Esophagus mucosa (tissue), 1 donor: Measurements from ENCODE around the gene GJC1. TPM values are rescaled to one million over a fixed set of nuclear protein-coding genes. Genes with fewer than 3 reads are reported as not detected.
"Not testable (repeated sequence)": the region's sequence is repeated elsewhere in the genome, so short reads cannot be mapped to it uniquely, and the experiment has no call there.

Experiments used
- ATAC-seq: fragments of 200-7000 bp; cut with Tn5 transposase; one replicate; pipeline ENCODE4 v1.9.1; 2020
- total RNA-seq: library from RNA; stranded (reverse); gene quantifications from one replicate; pipeline ENCODE4 v1.2.4, GENCODE V29; 2023
- donor health status: DM: yes; HTN: yes; CAD: no.

GJC1 gene
- total RNA-seq, 1 donor from 2014 or later, result 1.4 TPM

DNA sequence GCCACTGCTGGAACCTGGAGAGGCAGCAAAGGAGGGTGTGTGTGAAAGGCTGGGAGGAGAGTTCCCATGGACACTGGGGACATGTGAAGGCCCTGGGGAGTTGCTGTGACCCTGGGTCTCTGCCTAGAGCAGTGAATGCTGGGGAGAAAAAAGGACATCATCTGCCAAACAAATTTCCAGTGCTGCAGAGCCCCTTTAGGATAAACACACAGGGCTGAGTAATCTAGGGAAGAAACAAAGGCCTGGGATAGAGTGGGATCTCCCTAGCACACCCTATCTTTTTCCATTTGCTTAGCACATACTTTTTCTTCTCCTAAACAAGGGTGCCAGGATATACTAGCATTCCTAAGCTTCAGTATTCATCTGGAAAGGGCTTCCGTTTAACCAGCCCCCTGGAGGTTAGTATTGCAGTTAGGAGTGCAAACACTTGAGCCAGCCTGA is 14.3 kb upstream of the GJC1 start:
- ATAC-seq, result no peak

DNA sequence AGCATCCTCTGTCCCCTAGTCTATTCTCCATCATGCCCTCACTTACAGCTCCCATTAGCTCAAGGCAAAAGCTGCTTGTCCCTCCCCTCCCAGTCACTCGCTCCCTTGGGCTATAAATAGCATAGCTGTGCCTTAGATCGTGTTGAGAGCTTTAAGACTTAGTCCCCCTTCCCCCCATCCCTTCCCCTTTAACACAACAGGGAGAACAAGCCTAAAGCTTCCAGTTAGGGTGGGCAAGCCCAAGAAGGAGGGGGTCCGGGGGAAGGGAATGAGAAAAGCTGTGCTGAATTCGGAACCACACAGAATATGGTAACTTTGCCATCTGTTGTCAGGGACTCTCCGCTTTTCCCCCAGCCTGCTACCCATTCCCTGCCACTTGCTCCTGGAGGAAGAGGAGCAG is 12.7 kb upstream of the GJC1 start:
- no peak for ATAC-seq

DNA sequence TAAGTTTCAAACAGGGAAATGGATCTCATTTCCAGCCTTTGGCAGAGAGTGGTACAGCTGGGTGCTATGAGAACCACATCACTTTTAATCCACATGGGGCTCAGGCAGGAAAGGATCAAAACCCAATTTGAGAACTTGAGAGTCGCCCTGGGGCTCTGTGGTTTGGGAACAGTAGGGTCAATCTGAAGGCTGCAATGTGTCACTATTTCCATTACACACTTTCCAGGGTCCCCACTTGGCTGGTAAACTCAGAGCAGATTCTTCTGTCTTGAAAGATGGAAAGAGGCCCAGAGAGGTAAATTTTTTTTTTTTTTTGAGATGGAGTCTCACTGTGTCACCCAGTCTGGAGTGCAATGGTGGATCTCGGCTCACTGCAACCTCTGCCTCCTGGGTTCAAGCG is 10.8 kb upstream of the GJC1 start:
- no peak for ATAC-seq

DNA sequence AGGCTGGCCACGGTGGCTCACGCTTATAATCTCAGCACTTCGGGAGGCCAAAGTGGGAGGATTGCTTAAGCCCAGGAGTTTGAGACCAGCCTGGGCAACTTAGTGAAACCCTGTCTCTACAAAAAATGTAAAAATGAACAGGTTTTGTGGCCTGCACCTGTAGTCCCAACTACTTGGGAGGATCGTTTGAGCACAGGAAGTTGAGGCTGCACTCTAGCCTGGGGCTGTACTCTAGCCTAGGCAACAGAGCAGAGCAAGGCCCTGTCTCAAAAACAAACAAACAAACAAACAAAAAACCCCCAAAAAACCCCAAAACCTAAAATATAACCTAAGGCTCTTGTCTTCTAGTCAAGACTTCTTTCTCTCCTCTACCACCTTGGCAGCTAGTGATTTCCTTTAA is 10.2 kb upstream of the GJC1 start:
- no peak for ATAC-seq

DNA sequence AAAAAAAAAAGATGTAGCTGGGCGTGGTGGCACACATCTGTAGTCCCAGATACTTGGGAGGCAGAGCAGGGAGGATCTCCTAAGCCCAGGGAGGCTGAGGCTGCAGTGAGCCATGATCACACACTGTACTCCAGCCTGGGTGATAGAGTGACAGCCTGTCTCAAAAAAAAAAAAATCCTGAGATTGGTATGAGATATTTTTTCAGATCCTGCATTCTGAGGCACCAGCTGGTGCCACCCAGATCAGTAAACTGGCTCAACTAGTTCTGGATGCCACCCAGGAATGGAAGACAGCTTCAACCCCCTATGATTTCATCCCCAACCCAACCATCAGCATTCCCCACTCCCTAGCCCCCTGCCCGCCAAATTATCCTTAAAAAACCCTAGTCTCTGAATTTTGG is 7.1 kb upstream of the GJC1 start:
- no peak for ATAC-seq

DNA sequence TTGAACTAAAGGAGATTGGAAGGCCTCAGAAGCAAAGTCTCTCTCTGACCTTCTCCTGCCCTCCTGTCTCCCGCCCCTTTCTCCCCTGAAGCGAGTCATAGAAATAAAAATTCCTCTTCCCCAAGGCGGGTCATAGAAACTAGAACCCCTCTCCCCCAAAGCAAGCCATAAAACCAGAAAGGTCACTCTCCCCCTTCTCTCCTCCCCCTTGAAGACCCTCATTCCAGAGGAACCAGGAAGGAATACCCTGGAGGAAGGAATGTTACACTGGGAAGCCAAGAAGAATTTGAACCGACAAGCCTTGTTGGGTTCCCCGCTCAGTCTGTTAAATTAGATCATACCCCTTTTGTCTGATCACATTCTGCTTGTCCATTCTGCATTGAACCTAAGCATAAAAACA is 2.7 kb upstream of the GJC1 start:
- ATAC-seq, result no peak

DNA sequence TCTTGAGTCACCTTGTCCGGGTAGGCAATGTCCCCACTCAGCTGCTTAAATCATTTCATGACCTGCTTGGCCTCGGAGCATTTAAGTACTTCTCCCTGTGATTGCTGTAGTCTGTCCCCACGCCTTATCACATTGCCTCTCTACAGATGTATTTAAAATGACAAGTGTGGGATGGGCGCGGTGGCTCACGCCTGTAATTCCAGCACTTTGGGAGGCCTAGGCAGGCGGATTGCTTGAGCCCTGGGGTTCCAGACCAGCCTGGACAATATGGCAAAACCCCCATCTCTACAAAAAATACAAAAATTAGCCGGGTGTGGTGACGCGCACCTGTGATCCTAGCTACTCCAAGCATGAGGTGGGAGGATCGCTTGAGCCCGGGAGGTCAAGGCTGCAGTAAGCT is 1.3 kb upstream of the GJC1 start:
- ATAC-seq, result no peak

DNA sequence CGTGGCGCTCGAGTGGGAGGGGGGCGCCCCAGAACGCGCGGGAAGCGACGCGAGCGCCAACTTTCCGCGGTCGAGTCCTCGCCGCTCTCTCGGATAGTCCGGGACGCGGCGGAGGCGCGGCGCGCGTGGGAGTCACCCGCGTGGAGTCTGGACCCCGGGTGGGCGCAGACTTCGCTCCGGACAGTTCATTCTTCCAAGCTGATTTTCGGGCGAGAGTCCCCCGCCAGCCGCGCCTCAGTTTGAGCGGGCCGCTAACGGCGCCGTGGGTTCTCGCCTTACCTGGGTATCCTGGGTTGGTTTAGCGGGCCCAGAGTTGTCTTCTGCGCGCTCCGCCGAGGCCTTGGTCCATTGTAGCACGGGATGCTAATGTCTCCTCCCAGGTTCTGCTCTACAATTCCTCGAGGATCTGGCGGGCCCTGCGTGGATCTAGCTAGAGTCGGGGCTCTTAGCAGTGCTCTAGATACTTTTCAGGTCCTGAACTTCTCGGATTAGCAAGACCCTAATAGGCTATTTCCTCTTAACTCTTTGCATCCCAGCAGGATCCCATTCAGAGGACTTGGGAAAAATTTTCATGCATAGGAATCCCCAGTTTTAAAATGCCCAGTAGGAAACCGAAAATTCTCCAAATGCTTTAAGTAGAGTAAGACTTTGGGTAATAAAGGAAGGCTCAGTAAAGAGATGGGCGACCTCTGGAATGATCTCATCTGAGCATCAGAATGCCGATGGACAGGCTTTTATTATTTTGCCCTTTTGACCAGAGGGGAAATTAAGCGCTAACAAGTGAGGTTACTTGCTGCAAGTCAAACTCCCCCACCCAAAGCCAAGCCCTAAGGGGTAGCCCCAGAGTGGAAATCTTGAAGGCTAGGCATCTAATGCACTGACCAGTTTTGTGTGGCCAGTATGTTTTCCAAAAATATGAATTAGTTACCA is 537 bp upstream of the GJC1 start:
- ATAC-seq, result no peak

DNA sequence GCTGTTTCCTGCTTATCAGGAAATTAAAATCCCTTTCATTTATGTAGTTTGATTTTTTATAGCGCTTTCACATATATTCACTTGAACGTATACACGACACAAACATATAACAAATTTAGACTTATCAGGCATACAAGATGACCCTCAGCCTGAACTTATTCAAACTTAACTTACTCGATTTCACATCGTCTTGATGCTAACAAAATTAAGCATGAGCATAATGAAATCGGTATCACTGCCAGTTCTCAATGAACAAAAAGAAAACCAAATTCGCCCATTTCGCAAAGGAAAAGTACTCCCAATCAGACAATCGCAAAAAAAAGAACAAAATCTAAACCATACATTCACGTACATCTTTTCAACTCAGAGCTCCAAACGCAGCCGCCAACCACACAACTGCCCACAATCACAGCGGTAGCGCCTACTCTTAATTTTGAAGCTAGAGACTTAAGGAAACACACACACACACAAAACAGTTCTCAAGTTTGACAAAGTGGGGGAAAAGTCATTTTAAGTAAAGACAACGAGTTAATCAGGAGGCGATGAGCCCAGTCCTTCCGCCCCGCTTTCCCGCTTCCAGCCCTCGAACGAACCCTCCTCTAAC is 1.1 kb downstream of the GJC1 start:
- no peak for ATAC-seq

DNA sequence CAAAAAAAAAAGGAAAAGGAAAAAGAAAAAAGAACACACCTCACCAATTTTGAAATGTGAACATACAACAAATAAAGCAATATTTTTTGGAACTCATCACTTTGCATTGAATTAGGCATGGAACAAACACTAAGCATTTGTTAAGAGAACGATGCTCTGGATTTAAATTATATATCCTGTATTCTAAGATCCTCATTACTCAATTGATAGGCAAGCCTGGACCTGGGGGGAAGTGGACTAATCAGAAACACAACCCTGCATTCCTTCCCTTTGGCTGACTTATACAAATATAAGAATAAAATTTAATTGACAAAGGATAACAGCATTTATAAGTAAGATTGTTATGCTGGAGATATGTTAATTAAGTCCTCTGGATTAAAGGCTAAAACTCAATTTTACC is 2.2 kb downstream of the GJC1 start:
- no peak for ATAC-seq

DNA sequence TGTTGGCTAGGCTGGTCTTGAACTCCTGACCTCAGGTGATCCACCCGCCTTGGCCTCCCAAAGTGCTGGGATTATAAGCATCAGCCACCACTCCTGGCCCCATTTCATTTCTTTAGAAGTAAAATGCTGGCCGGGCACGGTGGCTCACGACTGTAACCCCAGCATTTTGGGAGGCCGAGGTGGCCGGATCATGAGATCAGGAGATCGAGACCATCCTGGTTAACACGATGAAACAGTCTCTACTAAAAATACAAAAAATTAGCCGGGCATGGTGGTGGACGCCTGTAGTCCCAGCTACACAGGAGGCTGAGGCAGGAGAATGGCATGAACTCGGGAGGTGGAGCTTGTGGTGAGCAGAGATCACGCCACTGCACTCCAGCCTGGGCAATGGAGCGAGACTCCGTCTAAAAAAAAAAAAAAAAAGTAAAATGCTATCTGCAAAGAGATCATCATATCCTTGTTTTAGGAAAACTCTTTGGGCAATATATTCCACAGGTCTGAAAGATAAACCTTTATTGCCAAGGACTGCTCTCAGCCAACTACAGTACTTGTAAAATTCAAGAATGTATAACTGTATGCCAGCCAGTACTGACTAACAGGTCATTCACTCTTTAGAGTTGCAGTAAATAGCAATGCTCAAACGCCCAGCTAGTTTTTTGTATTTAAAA is 3.8 kb downstream of the GJC1 start:
- ATAC-seq, result no peak

DNA sequence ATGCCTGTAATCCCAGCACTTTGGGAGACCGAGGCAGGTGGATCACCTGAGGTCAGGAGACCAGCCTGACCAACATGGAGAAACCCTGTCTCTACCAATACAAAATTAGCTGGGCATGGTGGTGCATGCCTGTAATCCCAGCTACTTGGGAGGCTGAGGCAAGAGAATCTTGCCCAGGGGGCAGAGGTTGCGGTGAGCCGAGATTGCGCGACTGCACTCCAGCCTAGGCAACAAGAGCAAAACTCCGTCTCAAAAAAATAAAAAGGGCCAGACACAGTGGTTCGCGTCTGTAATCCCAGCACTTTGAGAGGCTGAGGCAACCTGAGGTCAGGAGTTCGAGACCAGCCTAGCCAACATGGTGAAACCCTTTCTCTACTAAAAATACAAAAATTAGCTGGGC is 4.9 kb downstream of the GJC1 start:
- ATAC-seq, result not testable (repeated sequence)

DNA sequence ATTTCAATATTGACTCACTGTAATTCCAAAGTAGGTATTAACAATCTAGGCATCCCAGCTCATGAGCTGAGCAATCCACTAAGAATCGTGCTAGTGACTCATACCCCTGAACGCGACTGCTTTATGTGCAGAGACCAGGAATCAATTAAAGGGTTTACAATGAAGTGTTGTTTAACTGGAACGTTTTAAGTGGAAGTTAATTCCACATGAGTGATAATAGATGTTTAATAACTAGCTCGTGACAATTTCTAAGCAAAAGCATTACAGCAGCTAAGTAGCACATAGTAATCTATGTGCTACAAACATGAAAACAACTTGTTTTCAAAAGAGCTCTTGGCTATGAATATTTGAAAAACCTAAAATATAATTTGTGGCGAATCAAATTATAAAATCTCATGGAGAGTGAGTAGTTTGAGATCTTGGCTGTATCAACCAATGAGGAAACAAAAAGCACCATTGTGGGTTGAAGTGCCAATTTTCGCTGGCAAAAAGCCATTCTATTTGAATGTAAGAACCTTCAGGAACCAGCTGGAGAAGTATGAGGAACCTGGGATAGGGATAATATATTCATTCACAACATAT is 9.4 kb downstream of the GJC1 start:
- ATAC-seq, result peak; percentile 71

DNA sequence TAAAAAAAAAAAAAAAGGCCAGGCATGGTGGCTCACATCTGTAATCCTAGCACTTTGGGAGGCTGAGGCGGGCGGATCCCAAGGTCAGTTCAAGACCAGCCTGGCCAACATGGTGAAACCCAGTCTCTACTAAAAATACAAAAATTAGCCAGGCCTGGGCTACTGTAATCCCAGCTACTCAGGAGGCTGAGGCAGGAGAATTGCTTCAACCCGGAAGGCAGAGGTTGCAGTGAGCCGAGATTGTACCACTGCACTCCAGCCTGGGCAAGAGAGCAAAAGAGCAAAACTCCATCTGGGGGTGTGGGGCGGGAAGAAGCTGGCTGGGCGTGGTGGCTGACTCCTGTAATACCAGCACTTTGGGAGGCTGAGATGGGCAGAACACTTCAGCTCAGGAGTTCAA is 11.6 kb downstream of the GJC1 start:
- ATAC-seq, result not testable (repeated sequence)

DNA sequence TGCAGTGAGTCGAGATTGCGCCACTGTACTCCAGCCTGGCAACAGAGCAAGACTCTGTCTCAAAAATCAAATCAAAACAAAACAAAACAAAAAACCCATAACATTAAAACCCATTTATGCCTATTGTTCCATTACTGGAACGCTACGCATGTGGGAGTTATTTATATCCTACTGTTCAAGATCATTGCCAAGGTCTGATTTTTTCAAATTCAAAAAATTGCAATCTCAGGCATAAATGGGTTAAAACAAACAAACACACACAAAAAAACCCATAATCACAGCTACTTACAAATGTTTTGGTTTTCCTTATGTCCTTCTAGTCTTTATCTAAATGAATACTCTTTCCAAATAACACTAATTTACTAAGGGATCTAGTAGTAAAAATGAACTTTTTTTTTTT is 17.8 kb downstream of the GJC1 start:
- no peak for ATAC-seq

DNA sequence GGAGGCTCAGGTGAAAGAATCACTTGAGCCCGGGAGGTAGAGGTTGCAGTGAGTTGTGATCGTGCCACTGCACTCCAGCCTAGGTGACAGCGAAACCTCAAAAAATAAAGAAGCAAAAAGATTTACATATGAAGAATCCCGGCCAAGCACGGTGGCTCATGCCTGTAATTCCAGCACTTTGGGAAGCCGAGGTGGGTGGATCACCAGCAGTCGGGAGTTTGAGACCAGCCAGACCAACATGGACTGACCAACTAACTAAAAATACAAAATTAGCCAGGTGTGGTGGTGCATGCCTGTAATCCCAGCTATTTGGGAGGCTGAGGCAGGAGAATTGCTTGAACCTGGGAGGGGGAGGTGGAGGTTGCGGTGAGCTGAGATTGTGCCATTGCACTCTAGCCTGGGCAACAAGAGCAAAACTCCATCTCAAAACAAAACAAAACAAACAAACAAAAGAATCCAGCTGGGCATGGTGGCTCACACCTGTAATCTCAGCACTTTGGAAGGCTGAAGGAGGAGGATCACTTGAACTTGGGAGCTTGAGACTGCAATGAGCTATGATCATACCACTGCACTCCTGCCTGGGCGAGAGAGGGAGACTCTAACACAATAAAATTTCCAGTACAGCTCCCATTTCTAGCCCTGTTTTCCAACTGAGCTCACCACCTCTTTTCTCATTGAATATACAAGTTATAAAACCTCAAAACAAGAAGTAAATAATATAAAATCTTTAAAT is 21.3 kb downstream of the GJC1 start:
- not testable (repeated sequence) for ATAC-seq

DNA sequence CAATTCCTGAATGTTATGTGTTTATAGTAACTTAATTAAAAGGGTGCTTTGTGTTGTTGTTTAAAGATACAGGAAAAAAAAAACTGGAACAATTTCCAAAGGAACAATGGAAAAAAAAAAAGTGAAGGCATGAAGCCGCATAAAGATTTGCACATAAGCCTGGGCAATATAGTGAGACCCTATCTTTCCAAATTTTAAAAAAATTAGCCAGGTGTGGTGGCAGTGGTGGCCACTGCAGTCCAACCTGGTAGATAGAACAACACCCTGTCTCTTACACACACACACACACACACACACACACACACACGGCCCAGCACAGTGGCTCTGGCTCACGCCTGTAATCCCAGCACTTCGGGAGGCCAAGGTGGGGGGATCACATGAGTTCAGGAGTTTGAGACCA is 21.9 kb downstream of the GJC1 start:
- ATAC-seq, result no peak

DNA sequence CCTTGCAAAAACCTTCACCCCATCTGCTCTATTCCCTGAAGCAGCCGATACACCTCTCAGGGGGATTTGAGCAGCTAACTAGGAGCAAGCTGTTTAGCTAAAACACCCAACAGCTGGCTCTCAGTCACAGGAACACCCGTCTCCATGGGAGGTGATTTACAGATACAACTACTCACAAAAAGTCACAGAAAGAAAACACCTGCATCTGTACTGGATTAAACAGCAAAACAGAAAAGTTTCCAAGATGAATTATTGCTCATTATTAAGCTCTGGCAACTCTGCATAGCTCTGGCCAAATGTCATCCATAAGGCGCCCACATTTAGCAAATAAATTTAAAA is 22.3 kb downstream of the GJC1 start:
- ATAC-seq, result no peak

DNA sequence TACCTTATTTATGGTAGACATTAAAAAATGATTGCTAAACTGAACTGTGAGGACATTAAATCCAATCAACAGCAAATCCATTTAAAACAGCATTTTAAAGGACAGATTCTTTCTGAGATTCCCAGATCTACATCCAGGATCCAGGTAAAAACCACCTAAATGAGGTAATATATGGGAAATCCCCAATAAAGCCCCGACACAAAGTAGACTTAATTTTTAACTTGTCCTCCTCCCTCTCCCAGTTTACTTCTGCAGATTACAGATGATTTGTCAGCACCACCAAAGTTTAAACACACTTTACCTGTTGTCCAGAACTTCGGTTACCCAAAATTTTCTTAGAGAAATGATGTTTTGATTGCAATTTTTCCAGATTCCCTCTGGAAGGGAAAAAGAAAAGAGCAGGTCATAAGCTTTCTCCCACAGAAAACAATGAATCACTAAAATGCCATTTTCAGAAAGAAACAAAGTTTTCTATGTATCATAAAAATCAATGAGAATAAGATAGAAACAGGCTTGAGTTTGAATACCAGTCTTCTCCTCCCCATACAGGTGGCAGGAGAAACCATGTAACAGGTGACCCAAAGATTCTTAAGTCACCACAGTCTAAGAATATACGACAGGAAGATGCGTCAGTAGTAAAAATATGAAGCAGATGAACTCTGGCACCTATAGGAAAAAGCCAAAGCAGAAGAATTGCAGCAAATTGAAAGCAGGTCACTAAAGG is 22.8 kb downstream of the GJC1 start:
- ATAC-seq, result no peak

DNA sequence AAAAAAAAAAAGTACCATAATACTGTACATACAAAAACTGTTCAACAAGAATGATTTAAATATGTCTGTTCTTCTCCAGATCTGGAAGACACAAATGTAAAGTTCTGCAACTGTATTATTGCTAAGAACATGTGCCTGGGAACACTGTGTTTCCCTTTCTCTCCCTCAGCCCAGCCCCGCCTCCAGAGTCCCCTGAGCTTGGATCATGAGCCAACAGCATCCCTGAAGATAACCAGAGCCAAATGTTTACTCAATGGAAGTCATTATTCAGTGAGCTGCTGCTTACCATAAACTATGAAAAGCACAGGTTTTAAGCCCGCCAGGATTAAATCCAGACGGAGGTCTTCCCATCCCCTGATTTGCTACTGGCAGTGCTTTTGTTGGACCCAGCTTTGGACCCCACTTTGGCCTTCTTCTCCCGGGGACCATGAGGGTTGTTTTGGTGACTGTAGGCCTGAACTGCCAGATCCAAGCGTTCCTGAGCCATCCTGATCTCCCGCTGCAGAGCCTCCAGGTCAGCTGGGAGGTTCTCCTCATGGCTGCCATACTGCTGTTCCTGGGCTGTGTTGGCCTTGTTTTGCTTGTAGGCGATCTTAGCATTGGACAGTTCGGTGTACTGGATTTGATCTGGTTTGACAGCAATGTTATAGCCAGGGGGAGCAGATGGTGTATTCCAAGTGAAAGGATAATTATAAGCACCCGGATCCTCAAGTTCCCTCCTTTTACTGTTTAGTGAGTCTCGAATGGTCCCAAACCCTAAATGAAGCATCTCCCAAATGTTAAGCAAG is 25.6 kb downstream of the GJC1 start:
- ATAC-seq, result no peak

DNA sequence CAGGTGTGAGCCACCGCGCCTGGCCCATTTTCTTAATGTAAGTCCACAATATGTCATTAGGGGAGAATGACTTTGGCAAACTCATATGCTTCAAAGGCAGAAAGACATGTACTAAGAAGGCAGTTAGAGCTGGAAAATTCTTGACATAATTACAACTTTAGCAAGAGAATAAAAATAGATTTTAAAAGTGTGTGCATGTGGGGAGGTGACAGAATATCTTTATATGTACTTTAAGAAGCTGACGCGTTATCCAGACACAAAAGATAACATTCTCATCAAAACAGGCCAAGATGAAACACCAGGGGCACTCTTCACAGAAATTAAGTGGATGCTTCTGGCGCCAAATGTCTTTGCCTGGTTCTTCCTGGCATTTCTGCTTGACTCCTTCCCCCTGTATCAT is 28.2 kb downstream of the GJC1 start:
- ATAC-seq, result no peak
